GM21390 (cell line): ENCODE measurements around the gene DENND2C.
A peak's percentile ranks its signal among the peaks of the same experiment; 100 is the strongest.

Experiments used
- ATAC-seq: cut with Tn5 transposase; IDR thresholded peaks from one replicate; pipeline ENCODE4 v1.9.1; 2021; ENCODE audit not compliant: unreplicated experiment

DENND2C gene

GRCh38 chr1:114688526-114688925 lies 18.7 kb upstream of the DENND2C start:
- ATAC-seq, result no peak

GRCh38 chr1:114685851-114686250 lies 16.0 kb upstream of the DENND2C start:
- no peak for ATAC-seq

- ATAC-seq, result no peak
These were observed 7.8 kb upstream of the DENND2C start for GRCh38 chr1:114677691-114678090.

GRCh38 chr1:114676115-114676514 lies 6.3 kb upstream of the DENND2C start:
- ATAC-seq, result no peak

- ATAC-seq, result no peak
These were observed 2.1 kb upstream of the DENND2C start for GRCh38 chr1:114671939-114672275.

- ATAC-seq, result no peak
These were observed 1.4 kb upstream of the DENND2C start for GRCh38 chr1:114671011-114671938.

- ATAC-seq, result peak; percentile 98
These were observed 498 bp upstream of the DENND2C start for GRCh38 chr1:114670083-114671010.

- ATAC-seq, result no peak
These were observed 876 bp downstream of the DENND2C start for GRCh38 chr1:114668784-114669561.

GRCh38 chr1:114668373-114668772 lies 1.5 kb downstream of the DENND2C start:
- no peak for ATAC-seq

GRCh38 chr1:114666954-114667353 lies 2.9 kb downstream of the DENND2C start:
- ATAC-seq, result no peak

GRCh38 chr1:114660238-114660637 lies 9.6 kb downstream of the DENND2C start:
- no peak for ATAC-seq

- ATAC-seq, result no peak
These were observed 18.0 kb downstream of the DENND2C start for GRCh38 chr1:114651893-114652292.

GRCh38 chr1:114648503-114648902 lies 21.3 kb downstream of the DENND2C start:
- no peak for ATAC-seq

- ATAC-seq, result no peak
These were observed 28.5 kb downstream of the DENND2C start for GRCh38 chr1:114641377-114641776.

GRCh38 chr1:114638910-114639309 lies 30.9 kb downstream of the DENND2C start:
- no peak for ATAC-seq

- no peak for ATAC-seq
These were observed 37.4 kb downstream of the DENND2C start for GRCh38 chr1:114632427-114632826.

- no peak for ATAC-seq
These were observed 42.7 kb downstream of the DENND2C start for GRCh38 chr1:114627107-114627506.

GRCh38 chr1:114623364-114623763 lies 46.5 kb downstream of the DENND2C start:
- no peak for ATAC-seq

GRCh38 chr1:114620419-114620818 lies 49.4 kb downstream of the DENND2C start:
- no peak for ATAC-seq

- no peak for ATAC-seq
These were observed 51.2 kb downstream of the DENND2C start for GRCh38 chr1:114618606-114619005.
